ENCODE results near the gene RTL5. TPM values are rescaled to one million over a fixed set of nuclear protein-coding genes. Genes with fewer than 3 reads are reported as not detected.

RTL5 gene
- polyA plus RNA-seq, 1 donor from 2014 or later: 10.5 TPM

DNA sequence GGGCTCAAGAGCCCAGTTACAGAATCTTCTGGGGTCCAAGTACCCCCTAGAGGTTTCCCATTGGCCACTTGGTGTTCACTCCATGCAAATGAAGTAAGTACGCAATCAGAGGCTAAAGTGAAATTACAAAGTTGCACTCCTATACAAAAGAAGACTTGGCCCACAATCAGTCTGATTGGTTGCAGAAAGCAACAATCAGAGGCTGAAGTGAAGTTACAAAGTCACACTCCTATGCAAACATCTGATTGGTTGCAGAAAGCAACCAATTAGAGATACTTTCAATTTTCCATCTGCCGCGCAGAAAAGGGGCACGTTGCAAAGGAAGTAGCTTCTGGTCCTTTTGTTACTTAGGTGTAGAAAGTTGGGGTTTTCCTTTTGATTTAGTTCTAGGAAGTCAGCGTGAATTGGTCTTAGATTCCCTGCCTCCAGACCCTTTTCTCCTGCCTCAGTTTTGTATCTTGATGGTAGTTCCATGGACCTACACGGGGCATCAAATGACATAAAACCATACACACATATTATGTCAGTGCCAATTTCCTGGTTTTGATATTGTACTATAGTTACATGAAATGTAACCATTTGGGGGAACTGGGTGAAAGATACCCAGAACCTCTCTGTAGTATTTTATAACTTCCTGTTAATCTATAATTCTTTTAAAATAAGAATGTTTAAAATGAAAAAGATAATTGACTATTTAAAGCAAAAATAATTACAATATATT lies 37.5 kb upstream of the RTL5 start:
- Histone ChIP-seq H3K36me3 (ENCODE audit: insufficient read depth, low read length) (no peaks in the 10 kb centered on the region), H4K20me1 (ENCODE audit: insufficient read depth) (no peaks in the 10 kb centered on the region), H3K9ac (ENCODE audit: low read length) (no peak overlapping the region), H3K4me2 (ENCODE audit: low read length) (no peak overlapping the region), H3K27ac (ENCODE audit: low read length) (no peak overlapping the region), H3K9me3 (ENCODE audit: low read length) (no peaks in the 10 kb centered on the region), H2AFZ (ENCODE audit: low read depth, low read length) (no peak overlapping the region), H3F3A (ENCODE audit: insufficient read depth, low read length, poor library complexity, severe bottlenecking) (no peaks in the 10 kb centered on the region), H3K27me3 (ENCODE audit: insufficient read depth, low read depth, low read length) (no peaks in the 10 kb centered on the region), H3K9me2 (ENCODE audit: insufficient read depth, low read length) (no peaks in the 10 kb centered on the region), H3K79me2 (replicated peaks; ENCODE audit: insufficient read depth, low read length) (no peaks in the 10 kb centered on the region), H3K4me3 (ENCODE audit: low read length) (no peak overlapping the region)
- TF ChIP-seq POLR2AphosphoS5 (IDR thresholded peaks at IDR 0.05) (no peak), RAD21 (conservative IDR thresholded peaks at IDR 0.05) (no peak), EZH2 (IDR thresholded peaks at IDR 0.05; ENCODE audit: borderline replicate concordance, insufficient read depth, low read length, poor library complexity, severe bottlenecking) (no peak), MXI1 (conservative IDR thresholded peaks at IDR 0.05; ENCODE audit: poor library complexity, severe bottlenecking) (no peak), TAF1 (IDR thresholded peaks at IDR 0.05; ENCODE audit: low read depth) (no peak), EP300 (conservative IDR thresholded peaks at IDR 0.05; ENCODE audit: poor library complexity, severe bottlenecking) (no peak), SMC3 (conservative IDR thresholded peaks at IDR 0.05; ENCODE audit: poor library complexity) (no peak)
- TF ChIP-seq, protein P1, sequence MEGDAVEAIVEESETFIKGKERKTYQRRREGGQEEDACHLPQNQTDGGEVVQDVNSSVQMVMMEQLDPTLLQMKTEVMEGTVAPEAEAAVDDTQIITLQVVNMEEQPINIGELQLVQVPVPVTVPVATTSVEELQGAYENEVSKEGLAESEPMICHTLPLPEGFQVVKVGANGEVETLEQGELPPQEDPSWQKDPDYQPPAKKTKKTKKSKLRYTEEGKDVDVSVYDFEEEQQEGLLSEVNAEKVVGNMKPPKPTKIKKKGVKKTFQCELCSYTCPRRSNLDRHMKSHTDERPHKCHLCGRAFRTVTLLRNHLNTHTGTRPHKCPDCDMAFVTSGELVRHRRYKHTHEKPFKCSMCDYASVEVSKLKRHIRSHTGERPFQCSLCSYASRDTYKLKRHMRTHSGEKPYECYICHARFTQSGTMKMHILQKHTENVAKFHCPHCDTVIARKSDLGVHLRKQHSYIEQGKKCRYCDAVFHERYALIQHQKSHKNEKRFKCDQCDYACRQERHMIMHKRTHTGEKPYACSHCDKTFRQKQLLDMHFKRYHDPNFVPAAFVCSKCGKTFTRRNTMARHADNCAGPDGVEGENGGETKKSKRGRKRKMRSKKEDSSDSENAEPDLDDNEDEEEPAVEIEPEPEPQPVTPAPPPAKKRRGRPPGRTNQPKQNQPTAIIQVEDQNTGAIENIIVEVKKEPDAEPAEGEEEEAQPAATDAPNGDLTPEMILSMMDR (IDR thresholded peaks at IDR 0.05; ENCODE audit: poor library complexity, severe bottlenecking): no peak
- TF ChIP-seq, protein P2, sequence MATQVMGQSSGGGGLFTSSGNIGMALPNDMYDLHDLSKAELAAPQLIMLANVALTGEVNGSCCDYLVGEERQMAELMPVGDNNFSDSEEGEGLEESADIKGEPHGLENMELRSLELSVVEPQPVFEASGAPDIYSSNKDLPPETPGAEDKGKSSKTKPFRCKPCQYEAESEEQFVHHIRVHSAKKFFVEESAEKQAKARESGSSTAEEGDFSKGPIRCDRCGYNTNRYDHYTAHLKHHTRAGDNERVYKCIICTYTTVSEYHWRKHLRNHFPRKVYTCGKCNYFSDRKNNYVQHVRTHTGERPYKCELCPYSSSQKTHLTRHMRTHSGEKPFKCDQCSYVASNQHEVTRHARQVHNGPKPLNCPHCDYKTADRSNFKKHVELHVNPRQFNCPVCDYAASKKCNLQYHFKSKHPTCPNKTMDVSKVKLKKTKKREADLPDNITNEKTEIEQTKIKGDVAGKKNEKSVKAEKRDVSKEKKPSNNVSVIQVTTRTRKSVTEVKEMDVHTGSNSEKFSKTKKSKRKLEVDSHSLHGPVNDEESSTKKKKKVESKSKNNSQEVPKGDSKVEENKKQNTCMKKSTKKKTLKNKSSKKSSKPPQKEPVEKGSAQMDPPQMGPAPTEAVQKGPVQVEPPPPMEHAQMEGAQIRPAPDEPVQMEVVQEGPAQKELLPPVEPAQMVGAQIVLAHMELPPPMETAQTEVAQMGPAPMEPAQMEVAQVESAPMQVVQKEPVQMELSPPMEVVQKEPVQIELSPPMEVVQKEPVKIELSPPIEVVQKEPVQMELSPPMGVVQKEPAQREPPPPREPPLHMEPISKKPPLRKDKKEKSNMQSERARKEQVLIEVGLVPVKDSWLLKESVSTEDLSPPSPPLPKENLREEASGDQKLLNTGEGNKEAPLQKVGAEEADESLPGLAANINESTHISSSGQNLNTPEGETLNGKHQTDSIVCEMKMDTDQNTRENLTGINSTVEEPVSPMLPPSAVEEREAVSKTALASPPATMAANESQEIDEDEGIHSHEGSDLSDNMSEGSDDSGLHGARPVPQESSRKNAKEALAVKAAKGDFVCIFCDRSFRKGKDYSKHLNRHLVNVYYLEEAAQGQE (IDR thresholded peaks at IDR 0.05; ENCODE audit: borderline replicate concordance): no peak

DNA sequence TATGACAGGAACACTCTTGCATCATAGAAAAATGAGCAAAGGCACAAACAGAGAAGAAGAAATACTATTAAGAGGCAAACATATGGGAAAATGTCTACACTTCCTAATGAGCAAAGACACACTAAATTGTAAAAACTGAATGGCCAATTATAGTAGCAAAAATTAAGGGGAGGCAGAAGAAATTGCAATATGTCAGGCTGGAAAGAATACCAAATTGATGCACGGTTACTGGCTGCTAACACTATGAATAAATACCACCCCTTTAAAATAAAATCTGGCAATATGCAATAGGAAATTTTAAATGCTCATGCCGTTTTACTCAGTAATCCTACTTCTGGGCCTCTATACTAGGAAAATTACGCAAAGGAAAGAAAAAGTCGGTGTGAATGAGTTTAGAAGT lies 33.8 kb upstream of the RTL5 start:
- Histone ChIP-seq H3K9me2 (ENCODE audit: insufficient read depth, low read length) (no peaks in the 10 kb centered on the region), H4K20me1 (ENCODE audit: insufficient read depth) (no peaks in the 10 kb centered on the region), H3K9ac (ENCODE audit: low read length) (no peak overlapping the region), H3K36me3 (ENCODE audit: insufficient read depth, low read length) (no peaks in the 10 kb centered on the region), H3K4me3 (ENCODE audit: low read length) (no peak overlapping the region), H3K27me3 (ENCODE audit: insufficient read depth, low read depth, low read length) (no peaks in the 10 kb centered on the region), H3K4me2 (ENCODE audit: low read length) (no peak overlapping the region), H2AFZ (ENCODE audit: low read depth, low read length) (no peak overlapping the region), H3F3A (ENCODE audit: insufficient read depth, low read length, poor library complexity, severe bottlenecking) (no peaks in the 10 kb centered on the region), H3K27ac (ENCODE audit: low read length) (no peak overlapping the region), H3K79me2 (replicated peaks; ENCODE audit: insufficient read depth, low read length) (no peaks in the 10 kb centered on the region), H3K9me3 (ENCODE audit: low read length) (no peaks in the 10 kb centered on the region)
- TF ChIP-seq RAD21 (conservative IDR thresholded peaks at IDR 0.05) (no peak), EP300 (conservative IDR thresholded peaks at IDR 0.05; ENCODE audit: poor library complexity, severe bottlenecking) (no peak), TAF1 (IDR thresholded peaks at IDR 0.05; ENCODE audit: low read depth) (no peak), EZH2 (IDR thresholded peaks at IDR 0.05; ENCODE audit: borderline replicate concordance, insufficient read depth, low read length, poor library complexity, severe bottlenecking) (no peak), POLR2AphosphoS5 (IDR thresholded peaks at IDR 0.05) (no peak), SMC3 (conservative IDR thresholded peaks at IDR 0.05; ENCODE audit: poor library complexity) (no peak), MXI1 (conservative IDR thresholded peaks at IDR 0.05; ENCODE audit: poor library complexity, severe bottlenecking) (no peak)
- TF ChIP-seq, protein P1 (IDR thresholded peaks at IDR 0.05; ENCODE audit: poor library complexity, severe bottlenecking): no peak
- TF ChIP-seq, protein P2 (IDR thresholded peaks at IDR 0.05; ENCODE audit: borderline replicate concordance): no peak
